RWPE1 (cell line): ENCODE results near the gene MMS22L.

ENCODE experiments used
- CTCF ChIA-PET: fragments of 350-600 bp; sonication (Branson Sonifier 250); formaldehyde crosslinking; extraction: SDS; loops from one replicate; lab custom pipeline; 2021; lab: Yijun Ruan, JAX
- POLR2A ChIA-PET: fragments of 400-600 bp; formaldehyde crosslinking; extraction: SDS; loops from one replicate; lab custom pipeline; 2020; ENCODE audit warnings: antibody characterized with exemption; ENCODE audit not compliant: low non-redundant PET; lab: Yijun Ruan, JAX
- DNase-seq: peaks from one replicate; pipeline ENCODE4 v3.0.0; 2012; ENCODE audit warnings: low spot score
- H3K27ac ChIP-seq: fragments of 450-650 bp; 2 replicates; pipeline ENCODE4 v1.5.1; 2017
- CTCF ChIP-seq: fragments of 450-650 bp; conservative IDR thresholded peaks from 2 replicates; pipeline ENCODE4 v1.5.1; 2017; ENCODE audit warnings: low read depth, mild to moderate bottlenecking

The MMS22L gene

GRCh38 chr6:97195117-97195516, 87.9 kb downstream of the MMS22L start:
- CTCF ChIA-PET, result no interaction called here
- POLR2A ChIA-PET, result no interaction called here
- no peak for TF ChIP-seq CTCF
- no peak overlapping the region for H3K27ac ChIP-seq
- DNase-seq, result no peak

DNA sequence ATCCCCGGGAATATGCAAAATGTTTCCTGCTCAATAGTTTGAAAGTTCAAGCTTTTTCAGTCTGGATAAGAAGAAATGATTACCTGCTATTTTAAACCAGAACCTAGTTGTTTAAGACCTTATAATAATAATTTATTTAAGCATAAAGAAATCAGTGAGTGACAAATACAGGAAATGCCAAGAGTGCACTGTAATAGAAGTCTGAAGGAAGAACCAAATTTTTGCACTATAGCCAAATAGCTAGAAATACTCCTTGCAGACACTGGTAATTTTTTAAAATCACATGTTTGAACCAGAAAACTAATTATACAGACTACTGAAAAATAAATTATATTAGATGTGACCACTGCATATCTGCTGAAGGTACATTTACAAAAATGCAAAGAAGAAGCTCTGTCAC, 93.2 kb downstream of the MMS22L start:
- ChIA-PET POLR2A (no interaction called here), CTCF (no interaction called here)
- H3K27ac ChIP-seq, result no peak overlapping the region
- DNase-seq, result peak; percentile 1
- TF ChIP-seq CTCF, result no peak

GRCh38 chr6:97187951-97188350, 95.1 kb downstream of the MMS22L start:
- no peak for DNase-seq
- no peak for TF ChIP-seq CTCF
- CTCF ChIA-PET, result no interaction called here
- POLR2A ChIA-PET, result no interaction called here
- H3K27ac ChIP-seq, result no peak overlapping the region

DNA sequence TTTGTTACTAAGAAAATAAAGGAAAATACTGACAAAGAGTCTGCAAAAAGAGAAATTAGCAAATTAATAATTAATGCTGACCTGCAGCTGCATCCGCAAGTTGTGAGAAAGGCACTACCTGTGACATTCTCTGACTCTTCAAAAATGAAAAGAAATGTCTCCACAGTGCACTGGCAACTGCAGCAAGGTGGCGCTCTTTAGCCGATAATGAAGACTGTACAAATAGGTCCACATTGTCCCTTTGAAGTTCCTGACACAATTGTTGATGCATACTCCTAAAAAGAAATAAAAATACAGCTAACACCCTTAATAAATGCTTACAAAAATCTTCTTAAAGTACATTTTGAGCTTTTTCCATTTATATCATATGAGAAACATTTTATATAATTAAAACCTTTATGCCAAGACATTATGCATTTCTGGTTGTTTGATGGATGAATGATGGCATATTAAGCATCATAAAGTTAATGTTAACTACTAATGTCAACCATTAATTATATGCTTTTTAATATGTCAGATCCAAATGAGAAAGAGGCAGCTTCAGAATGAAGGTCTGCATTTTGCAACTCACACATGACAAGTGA, 96.5 kb downstream of the MMS22L start:
- H3K27ac ChIP-seq, result no peak overlapping the region
- POLR2A ChIA-PET, result no interaction called here
- CTCF ChIA-PET, result interaction anchor here (0.6 to 1.2 kb wide), 8 partner anchors 11 to 1769 kb away, joined by 3 to 7 read pairs (median 3); no protein-coding TSS in a partner anchor
- peak; percentile 85 for TF ChIP-seq CTCF
- DNase-seq, result peak; percentile 30

DNA sequence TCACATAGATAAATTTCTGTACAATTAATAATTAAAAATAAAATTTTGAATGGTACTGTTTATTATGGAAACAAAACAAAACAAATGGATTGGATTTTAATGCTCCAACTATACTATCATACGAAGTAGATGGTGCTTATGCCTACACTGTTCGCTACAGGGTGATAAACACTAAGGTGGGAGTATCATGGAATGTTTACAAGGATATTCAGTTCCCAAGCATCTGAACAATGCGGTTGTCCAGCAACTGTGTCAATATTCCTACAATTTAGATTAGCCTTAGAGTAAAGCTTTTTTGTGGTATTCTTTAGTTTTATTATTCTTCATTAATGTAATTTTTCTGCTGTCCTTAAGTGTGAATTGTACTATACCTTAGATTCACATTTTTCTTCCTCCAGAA, 105.1 kb downstream of the MMS22L start:
- ChIA-PET POLR2A (no interaction called here), CTCF (interaction anchor here (0.7 kb wide), 1 partner anchor 768 kb away, joined by 4 read pairs; no protein-coding TSS in a partner anchor)
- H3K27ac ChIP-seq, result no peak overlapping the region
- TF ChIP-seq CTCF, result no peak
- DNase-seq, result no peak

DNA sequence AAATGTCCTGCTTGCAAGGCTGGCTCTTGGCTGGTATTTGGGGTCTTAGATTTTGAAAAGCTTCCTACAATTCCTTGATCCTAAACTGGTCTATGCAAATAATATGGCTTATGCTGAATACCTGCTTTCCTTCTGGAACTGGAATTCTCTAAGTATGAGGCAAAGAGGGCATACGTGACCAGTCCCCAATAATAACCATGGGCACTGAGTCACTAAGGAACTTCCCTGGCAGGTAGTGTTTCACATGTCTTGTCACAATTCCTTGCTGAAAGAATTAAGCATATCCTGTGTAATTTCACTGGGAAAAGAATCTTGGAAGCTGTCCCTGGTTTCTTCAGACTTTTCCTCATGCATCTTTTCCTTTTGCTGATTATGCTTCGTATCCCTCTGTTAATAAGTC, 106.5 kb downstream of the MMS22L start:
- no peak for DNase-seq
- CTCF ChIA-PET, result no interaction called here
- no peak overlapping the region for H3K27ac ChIP-seq
- POLR2A ChIA-PET, result no interaction called here
- no peak for TF ChIP-seq CTCF
